ENCODE data around the gene TGM6.

TGM6 gene

GRCh38 chr20:2380601-2381000, at the start of gene TGM6:
TGM6 (plus strand) TSS chr20:2380901; CDS start chr20:2380969, 68 bp downstream.
- no peak for TF ChIP-seq CTCF (IDR thresholded peaks at IDR 0.05; ENCODE audit: low read depth, low read length)

GRCh38 chr20:2331106-2331505, 49.6 kb upstream of the TGM6 start:
- no peak for TF ChIP-seq CTCF (IDR thresholded peaks at IDR 0.05; ENCODE audit: low read depth, low read length)
- H3K4me3 ChIP-seq (ENCODE audit: low read depth, low read length) = no peak overlapping the region

More at GRCh38 chr20:2380601-2381000, at the start of gene TGM6:
- no peak within 1 kb of the TSS for H3K4me3 ChIP-seq (ENCODE audit: low read depth, low read length)

GRCh38 chr20:2331901-2332565, 48.7 kb upstream of the TGM6 start:
- no peak for TF ChIP-seq CTCF (IDR thresholded peaks at IDR 0.05; ENCODE audit: low read depth, low read length)
- H3K4me3 ChIP-seq (ENCODE audit: low read depth, low read length) = no peak overlapping the region

- no peak for TF ChIP-seq CTCF (IDR thresholded peaks at IDR 0.05; ENCODE audit: low read depth, low read length)
- H3K4me3 ChIP-seq (ENCODE audit: low read depth, low read length) = no peak overlapping the region
Measured at GRCh38 chr20:2332711-2333110, 48.0 kb upstream of the TGM6 start.

- no peak for TF ChIP-seq CTCF (IDR thresholded peaks at IDR 0.05; ENCODE audit: low read depth, low read length)
- H3K4me3 ChIP-seq (ENCODE audit: low read depth, low read length) = no peak overlapping the region
Measured at GRCh38 chr20:2333821-2334220, 46.9 kb upstream of the TGM6 start.

- no peak for TF ChIP-seq CTCF (IDR thresholded peaks at IDR 0.05; ENCODE audit: low read depth, low read length)
- no peak overlapping the region for H3K4me3 ChIP-seq (ENCODE audit: low read depth, low read length)
Measured at GRCh38 chr20:2335096-2335870, 45.4 kb upstream of the TGM6 start.

- H3K4me3 ChIP-seq (ENCODE audit: low read depth, low read length) = no peak overlapping the region
- TF ChIP-seq CTCF (IDR thresholded peaks at IDR 0.05; ENCODE audit: low read depth, low read length) = no peak
Measured at GRCh38 chr20:2336471-2336870, 44.2 kb upstream of the TGM6 start.

Measured in WI38 (cell line).